HG03159 (cell line): ENCODE data around the gene DLG2.

Experiments
- ATAC-seq: cut with Tn5 transposase; IDR thresholded peaks from one replicate; pipeline ENCODE4 v1.9.1; 2021; ENCODE audit warnings: mild to moderate bottlenecking, moderate library complexity; ENCODE audit not compliant: unreplicated experiment

DLG2 gene

GRCh38 chr11:83720675-83721074 is 1906.5 kb downstream of the DLG2 start:
- ATAC-seq = no peak

GRCh38 chr11:83717537-83717936 is 1909.6 kb downstream of the DLG2 start:
- ATAC-seq = no peak

- no peak for ATAC-seq
Measured at GRCh38 chr11:83715927-83716535, 1911.1 kb downstream of the DLG2 start.

GRCh38 chr11:83713708-83714107 is 1913.4 kb downstream of the DLG2 start:
- no peak for ATAC-seq

- no peak for ATAC-seq
Measured at GRCh38 chr11:83711106-83711527, 1916.0 kb downstream of the DLG2 start.

- no peak for ATAC-seq
Measured at GRCh38 chr11:83709434-83709833, 1917.7 kb downstream of the DLG2 start.

GRCh38 chr11:83706566-83706965 is 1920.6 kb downstream of the DLG2 start:
- no peak for ATAC-seq

GRCh38 chr11:83702796-83703195 is 1924.3 kb downstream of the DLG2 start:
- no peak for ATAC-seq

- no peak for ATAC-seq
Measured at GRCh38 chr11:83697518-83697917, 1929.6 kb downstream of the DLG2 start.

GRCh38 chr11:83695046-83695445 is 1932.1 kb downstream of the DLG2 start:
- ATAC-seq = no peak

GRCh38 chr11:83694191-83694910 is 1932.8 kb downstream of the DLG2 start:
- ATAC-seq = no peak

GRCh38 chr11:83693306-83693992 is 1933.7 kb downstream of the DLG2 start:
- no peak for ATAC-seq

GRCh38 chr11:83692675-83693074 is 1934.5 kb downstream of the DLG2 start:
- ATAC-seq = no peak

GRCh38 chr11:83691451-83691950 is 1935.6 kb downstream of the DLG2 start:
- no peak for ATAC-seq

- no peak for ATAC-seq
Measured at GRCh38 chr11:83689144-83689780, 1937.9 kb downstream of the DLG2 start.

- ATAC-seq = no peak
Measured at GRCh38 chr11:83687787-83688186, 1939.4 kb downstream of the DLG2 start.

GRCh38 chr11:83685730-83686129 is 1941.4 kb downstream of the DLG2 start:
- no peak for ATAC-seq

GRCh38 chr11:83684071-83684470 is 1943.1 kb downstream of the DLG2 start:
- ATAC-seq = no peak

- ATAC-seq = peak; percentile 91
Measured at GRCh38 chr11:83682611-83682973, 1944.6 kb downstream of the DLG2 start.

GRCh38 chr11:83681906-83682610 is 1945.1 kb downstream of the DLG2 start:
- ATAC-seq = no peak
